ENCODE measurements around the gene MIOX.

Gene MIOX

DNA sequence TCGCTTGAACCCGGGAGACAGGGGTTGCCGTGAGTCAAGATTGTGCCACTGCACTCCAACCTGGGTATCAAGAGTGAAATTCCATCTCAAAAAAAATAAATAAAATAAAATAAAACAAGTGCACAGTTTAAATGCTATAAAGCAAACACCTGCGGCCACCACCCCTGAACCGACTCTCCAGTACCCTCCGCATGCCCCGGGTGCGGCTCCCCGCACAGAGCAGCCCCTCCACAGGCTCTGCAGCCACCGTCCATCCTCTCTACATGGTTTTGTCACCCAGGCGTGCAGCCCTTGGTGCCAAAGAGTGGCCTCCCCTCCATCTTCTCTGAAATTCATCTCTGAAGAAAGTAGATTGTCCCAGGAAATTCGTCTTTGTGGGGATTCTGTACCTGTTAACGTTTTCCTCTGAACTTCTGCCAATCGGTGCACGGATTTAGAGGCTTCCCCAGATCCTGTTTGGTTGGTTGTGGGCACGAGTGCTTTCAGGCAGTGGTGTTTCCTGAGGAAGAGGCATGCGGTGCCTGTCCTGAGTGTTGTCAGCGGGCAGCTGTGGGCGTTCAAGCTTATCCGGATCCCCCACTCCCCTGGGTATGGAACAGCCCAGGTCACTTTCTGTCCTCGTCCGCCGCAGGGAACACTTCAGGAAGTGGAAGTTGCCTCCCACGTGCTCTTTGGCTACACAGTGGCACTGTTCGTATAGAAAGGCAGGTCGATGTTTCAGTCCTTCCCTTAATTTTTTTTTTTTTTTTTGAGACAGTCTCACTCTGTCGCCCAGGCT lies 4.1 kb downstream of the MIOX start:
- no peak for DNase-seq (ENCODE audit: low read depth)

DNA sequence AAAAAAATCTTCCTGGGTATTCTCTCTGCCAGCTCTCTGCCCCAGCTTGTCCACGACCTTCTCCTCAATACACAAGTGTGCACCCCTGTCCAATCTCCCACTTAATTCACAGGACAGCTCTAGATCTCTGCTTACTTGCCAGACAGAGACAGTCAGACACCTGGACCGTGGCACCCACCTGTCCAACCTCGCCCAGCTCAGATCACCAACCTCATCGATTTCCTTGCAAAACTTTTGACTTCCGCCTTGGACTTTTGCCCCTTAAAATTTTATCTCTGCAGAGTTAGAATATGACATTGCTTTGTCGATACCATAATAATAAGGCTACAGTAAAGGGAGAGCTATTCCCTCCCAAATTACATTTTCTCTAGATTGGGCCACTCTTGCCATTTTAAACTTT lies 10.4 kb downstream of the MIOX start:
- no peak for DNase-seq (ENCODE audit: low read depth)

- peak; percentile 66 for DNase-seq (ENCODE audit: low read depth)
These were observed 11.7 kb downstream of the MIOX start for GRCh38 chr22:50498322-50498890.

DNA sequence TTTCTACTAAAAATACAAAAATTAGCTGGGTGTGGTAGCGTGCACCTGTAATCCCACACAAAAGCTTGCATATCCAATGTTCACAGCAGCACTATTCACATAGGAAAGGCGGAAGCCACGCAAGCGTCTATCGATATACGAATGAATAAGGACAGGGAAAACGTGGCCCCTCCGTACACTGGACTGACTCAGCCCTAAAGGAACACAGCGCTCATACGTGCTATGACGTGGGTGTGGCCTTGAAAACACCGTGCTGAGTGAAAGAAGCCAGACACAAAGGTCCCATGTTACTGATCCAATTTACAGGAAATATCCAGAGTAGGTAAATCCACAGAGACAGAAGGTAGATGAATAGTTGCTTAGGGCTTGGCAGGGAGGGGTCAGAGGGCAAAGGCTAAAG lies 13.8 kb downstream of the MIOX start:
- DNase-seq (ENCODE audit: low read depth), result no peak

GRCh38 chr22:50502096-50502495 lies 15.4 kb downstream of the MIOX start:
- DNase-seq (ENCODE audit: low read depth), result no peak

DNA sequence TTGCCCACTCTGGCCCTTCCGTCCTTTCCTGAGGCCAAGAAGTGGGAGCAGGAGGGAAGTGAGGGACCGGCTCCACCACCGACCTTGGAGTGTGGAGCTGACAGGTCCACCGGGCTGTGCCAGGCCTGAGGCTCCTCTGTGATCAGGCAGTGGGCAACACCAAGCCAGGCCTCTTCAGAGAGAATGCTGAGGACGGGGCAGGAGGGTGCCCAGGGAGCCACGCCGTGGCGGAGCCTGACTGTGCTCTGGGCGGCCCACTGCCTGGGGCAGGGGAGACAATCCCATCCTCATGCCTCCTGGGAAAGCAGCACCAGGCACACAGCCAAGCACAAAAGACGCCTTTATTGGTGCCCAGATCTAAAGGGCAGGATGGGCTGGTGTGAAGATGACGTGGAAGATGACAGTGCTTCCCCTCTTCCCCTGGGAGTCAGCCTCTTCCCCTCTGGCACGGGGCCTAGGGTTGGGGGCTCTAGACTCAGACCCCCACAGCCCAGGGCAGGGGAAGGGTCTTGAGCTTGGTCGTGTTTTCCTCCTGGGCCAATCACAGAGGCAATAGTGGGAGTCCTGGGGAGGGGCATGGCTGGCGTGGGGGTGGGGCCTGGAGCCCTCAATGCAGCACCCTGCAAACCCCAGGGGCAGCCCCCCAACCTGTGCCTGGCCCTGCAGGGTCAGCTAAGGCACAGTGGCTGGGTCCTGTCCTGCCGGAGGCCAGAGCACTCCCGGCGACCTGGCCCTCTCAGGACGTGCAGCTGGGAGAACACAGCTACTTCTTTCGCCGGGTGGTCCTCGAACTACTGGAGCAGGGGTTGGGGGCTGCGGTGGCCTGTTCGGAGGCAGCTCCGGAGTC lies 16.2 kb downstream of the MIOX start:
- no peak for DNase-seq (ENCODE audit: low read depth)

- no peak for DNase-seq (ENCODE audit: low read depth)
These were observed 17.0 kb downstream of the MIOX start for GRCh38 chr22:50503475-50504145.

DNA sequence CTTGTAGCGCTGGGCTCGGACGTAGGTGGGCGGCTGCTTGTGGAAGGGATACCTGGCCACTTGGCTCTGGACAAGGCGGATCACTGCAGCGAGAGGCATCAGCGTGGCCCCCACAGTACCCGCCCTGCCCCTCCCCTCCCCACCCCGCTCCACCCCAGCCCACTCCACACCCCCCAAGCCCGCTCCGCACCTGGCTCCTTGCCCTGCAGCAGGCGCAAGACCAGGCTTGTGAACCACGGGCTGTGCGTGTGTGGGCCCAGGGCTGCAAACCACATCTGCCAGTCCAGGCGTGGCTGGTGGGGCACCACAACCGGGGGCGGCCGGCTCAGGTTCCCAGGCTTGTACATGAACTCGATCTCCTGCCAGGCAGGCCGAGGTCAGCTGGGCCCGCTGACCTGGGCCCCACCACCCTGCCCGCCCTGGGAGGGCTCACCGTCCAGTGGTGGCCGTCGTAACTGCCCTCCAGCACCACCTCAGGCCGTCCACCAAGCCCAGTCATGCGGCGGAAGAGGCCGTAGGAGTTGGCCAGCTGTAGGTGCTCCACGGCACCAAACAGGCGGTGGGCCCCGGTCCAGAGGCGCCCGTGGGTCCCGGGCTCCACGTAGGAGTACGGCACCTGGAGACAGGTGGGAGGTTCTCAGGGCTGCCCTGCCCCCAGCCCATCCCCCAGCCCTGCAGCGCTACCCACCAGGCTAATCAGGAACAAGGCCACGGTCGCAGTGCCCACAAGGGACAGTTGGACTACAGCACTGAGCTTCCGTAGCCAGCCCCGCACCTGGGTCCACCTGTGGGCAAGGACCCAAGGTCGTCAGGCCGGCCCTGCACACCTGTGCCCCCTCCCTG lies 17.9 kb downstream of the MIOX start:
- no peak for DNase-seq (ENCODE audit: low read depth)

DNA sequence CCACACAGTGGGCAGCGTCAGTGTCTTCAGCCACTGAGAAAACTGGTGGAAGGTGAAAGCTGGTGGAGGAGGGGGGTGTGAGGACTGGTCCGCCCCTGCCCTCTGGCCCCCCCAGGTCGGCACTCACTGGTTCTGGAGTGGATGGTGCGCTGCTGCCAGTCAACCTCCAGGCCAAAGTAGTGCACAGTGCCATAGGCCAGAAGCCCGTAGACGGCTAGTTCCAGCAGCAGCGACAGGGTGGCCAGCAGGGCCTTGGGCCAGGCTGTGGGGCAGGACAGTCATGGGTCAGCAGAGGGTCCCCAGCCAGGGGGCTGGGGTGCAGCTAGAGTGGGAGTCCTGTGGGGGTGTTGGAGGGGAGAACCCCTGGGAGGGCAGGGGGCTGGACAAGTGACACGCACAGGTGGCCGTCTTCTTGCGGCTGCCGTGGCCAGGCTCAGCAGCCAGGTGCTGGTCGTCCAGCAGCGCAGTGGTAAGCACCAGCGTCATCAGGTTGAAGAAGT lies 18.7 kb downstream of the MIOX start:
- no peak for DNase-seq (ENCODE audit: low read depth)

DNA sequence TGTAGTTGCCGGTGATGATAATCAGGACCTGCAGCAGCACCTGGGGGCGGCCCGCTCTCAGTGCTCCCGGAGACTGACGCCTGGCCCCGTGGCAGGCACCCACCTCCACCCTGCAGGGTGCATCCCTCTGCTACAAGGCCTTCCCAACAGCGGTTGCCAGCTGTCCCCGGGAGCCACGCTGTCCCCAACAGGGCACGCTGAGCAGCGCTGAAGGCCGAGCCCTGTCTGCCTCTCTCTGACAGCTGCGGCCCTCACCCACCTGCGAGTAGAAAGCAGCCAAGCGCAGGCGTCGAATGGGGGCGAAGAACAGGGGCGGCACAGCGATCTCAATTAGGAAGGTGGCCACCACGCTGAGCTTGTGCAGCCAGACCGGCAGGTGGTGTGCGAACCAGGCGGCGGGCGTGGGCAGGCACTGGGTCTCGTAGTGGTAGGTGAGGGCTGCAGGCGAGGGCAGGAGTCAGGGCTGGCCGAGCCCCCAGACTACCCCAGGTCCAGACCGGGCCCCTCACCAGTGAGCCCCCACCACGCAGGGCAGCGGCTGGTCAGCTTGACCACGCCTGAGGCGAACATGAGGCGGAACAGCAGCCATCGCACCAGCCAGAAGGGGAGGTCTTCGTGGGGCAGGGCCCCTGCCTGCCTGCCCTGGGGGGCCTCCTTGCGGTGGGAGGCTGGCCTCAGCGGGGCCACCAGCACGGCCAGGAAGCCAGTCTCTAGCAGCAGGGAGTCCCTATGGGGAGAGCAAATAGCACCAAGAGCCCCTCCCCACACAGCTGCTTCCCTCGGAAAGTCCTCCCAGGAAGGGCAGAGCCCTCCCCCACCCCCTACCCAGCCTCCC lies 19.3 kb downstream of the MIOX start:
- DNase-seq (ENCODE audit: low read depth), result no peak

DNA sequence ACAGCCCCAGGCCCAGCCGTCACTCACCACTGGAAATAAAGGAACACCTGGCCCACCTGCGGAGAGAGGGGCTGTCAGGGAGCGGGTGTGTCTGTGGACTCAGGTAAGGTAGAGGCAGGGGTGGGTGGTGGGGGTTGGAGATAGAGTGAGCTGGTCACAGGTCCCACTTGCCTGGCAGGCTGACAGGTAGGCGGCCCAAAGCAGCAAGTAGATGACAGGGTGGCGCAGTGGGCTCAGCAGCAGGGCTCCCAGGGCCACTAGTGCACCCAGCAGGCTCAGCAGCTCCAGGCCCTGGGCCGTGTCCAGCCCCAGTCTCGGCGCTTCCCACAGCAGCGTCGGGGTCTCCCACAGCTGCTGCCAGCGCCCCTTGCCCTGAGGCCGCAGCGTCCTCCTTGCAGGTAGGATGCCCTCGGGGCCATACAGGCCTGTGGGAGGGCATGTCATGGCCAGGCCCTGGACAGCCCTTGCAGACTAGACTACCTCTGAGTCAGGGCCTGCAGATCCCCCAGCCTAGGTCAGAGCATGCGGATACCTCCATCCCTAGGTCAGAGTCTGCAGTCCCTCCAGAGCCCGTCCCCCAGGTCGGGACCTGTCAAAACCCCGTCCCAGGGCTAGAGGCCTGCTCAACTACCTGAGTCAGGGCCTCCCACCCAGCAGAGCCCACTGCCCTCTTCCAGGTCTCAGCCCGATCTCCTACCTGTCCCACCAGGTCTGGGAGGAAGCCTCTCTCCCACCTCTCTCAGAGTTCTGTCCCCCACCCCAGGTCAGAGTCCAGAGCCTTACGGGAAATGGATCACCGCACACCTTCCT lies 20.2 kb downstream of the MIOX start:
- DNase-seq (ENCODE audit: low read depth), result no peak

DNA sequence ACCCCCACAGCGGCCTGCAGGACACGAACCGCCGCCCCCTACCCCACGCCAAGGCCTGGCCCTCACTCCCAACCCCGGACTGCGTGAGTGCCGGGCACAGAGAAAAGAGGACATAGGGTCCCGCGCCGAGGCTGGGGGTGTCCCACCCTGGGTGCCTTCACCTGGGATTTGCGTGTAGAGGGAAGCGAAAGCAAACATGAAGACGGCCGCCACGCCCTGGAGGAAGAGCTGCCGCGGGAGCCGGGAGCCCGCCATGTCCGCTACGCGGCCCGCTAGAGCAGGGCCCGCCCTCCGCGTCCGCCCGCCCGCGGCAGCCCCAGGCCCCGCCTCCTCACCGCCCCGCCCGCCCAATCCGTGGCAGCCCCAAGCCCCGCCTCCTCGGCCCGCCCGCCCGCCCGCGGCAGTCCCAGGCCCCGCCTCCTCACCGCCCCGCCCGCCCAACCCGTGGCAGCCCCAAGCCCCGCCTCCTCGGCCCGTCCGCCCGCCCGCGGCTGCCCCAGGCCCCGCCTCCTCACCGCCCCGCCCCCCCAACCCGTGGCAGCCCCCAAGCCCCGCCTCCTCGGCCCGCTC lies 20.8 kb downstream of the MIOX start, which contains the start of gene LMF2:
LMF2 (minus strand) TSS at position 282 of the 570 bp plus-strand sequence; CDS start at position 255, 27 bp downstream.
- DNase-seq (ENCODE audit: low read depth), result peak; percentile 85

DNA sequence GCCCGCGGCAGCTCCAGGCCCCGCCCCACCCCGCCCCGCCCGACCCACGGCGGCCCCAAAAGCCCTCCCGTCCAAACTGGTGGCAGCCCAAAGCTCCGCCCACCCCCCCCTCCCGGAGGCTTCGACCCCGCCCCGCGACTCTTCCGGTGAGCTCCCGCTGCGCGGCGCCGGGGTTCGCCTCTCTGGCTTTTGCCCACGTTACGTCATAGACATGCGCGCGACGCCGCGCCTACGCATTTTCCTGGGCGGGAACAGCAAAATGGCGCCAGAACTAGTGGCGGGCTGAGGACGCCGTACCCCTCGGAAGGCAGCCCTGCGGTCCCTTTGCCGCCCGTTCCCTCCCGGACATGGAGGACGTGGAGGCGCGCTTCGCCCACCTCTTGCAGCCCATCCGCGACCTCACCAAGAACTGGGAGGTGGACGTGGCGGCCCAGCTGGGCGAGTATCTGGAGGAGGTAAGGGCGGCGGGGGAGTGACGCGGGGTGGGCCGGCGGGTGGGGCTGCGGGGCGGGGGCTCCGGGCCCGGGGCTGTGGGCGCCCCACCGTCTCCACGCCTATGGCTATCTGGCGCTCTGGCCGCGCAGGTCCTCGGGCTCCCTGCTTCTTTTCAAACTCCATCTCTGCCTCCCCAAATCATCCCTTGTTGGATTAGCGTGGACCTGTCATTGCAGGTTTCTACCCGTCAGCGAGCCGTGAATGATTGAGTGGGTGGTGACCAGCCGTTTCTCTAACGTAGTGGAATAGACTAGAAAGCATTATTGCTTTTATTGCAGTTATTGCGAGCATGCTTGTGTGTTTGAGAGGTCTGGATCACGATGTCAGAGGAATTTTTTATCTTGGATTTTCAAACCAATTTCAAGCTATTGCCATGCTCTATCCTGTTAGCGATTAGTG lies 21.6 kb downstream of the MIOX start, which contains the start of gene NCAPH2:
NCAPH2 (plus strand) TSS at position 234 of the 894 bp plus-strand sequence; CDS start at position 348, 114 bp downstream.
- peak; percentile 97 for DNase-seq (ENCODE audit: low read depth)

GRCh38 chr22:50508897-50509296 lies 22.2 kb downstream of the MIOX start:
- no peak for DNase-seq (ENCODE audit: low read depth)

- DNase-seq (ENCODE audit: low read depth), result no peak
These were observed 26.5 kb downstream of the MIOX start for GRCh38 chr22:50513175-50513574.

GRCh38 chr22:50516068-50516467 lies 29.4 kb downstream of the MIOX start:
- DNase-seq (ENCODE audit: low read depth), result no peak

DNA sequence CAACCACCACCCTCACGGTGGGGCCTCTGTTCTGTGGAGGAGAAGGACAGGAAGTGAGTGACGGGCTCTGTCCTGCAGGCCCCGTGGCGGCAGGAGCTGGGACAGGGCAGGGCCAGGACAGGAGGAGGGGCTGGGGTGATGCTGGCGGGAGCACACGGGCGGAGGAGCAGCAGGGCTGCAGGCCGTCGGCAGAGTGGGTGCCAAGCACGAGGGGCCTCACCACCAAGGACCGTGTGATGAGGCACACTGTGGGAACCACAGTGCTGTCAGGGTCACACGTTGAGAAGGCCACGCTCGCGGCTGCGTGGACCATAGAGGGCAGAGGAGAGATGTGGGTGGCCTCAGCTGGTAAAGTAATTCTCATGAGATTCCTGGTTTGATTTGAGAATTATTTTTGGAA lies 30.2 kb downstream of the MIOX start:
- DNase-seq (ENCODE audit: low read depth), result no peak
